ENCODE data around the gene CENPK. TPM values are rescaled to one million over a fixed set of nuclear protein-coding genes. Genes with fewer than 3 reads are reported as not detected.

The CENPK gene
- total RNA-seq, 1 donor from 2014 or later: 7.0 TPM

DNA sequence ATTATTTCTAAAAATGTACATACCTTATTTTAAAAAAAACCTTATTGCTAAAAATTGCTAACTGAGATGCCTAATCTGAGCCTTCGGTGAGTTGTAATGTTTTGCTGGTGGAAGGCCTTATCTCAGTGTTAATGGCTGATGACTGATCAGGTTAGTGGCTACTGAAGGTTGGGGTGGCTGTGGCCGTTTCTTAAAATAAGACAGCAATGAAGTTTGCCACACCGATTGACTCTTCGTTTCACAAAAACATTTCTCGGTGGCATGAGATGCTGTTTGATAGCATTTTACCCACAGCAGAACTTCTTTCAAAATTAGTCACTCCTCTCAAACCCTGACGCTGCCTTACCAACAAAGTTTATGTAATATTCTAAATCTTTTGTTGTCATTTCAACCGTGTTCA is 14.7 kb downstream of the CENPK start:
- TF ChIP-seq, protein P1, sequence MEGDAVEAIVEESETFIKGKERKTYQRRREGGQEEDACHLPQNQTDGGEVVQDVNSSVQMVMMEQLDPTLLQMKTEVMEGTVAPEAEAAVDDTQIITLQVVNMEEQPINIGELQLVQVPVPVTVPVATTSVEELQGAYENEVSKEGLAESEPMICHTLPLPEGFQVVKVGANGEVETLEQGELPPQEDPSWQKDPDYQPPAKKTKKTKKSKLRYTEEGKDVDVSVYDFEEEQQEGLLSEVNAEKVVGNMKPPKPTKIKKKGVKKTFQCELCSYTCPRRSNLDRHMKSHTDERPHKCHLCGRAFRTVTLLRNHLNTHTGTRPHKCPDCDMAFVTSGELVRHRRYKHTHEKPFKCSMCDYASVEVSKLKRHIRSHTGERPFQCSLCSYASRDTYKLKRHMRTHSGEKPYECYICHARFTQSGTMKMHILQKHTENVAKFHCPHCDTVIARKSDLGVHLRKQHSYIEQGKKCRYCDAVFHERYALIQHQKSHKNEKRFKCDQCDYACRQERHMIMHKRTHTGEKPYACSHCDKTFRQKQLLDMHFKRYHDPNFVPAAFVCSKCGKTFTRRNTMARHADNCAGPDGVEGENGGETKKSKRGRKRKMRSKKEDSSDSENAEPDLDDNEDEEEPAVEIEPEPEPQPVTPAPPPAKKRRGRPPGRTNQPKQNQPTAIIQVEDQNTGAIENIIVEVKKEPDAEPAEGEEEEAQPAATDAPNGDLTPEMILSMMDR (IDR thresholded peaks at IDR 0.05; ENCODE audit: insufficient read depth, low read depth, low read length): no peak
- TF ChIP-seq EZH2 (IDR thresholded peaks at IDR 0.05; ENCODE audit: insufficient read depth, low read length): no peak
- FAIRE-seq: no peak
- no peak overlapping the region for H3K4me3 Mint-ChIP-seq (ENCODE audit: unreplicated experiment)

DNA sequence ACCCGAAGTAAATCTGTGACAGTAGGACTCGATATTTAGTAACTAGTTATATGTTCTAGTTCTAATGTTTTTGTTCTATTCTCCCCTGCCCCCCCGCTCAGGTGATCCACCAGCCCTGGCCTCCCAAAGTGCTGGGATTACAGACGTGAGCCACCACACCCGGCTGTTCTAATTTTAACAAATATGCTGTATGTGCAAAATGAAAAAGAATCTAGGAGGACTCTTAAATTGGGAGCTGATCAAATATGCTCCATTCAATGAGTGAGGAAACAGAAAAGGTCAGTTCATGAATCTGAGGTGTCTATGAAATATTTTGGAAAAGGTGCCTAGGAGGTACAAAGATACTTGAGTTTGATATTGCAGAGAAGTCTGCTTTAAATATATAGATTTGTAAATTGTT is 16.8 kb downstream of the CENPK start:
- Mint-ChIP-seq H3K4me3 (ENCODE audit: unreplicated experiment) (no peak overlapping the region), H3K36me3 (ENCODE audit: low read depth, unreplicated experiment) (peaks cover 3% of the 10 kb centered on the region), H3K27ac (ENCODE audit: unreplicated experiment) (no peak overlapping the region), H3K27me3 (ENCODE audit: low read depth, unreplicated experiment) (no peaks in the 10 kb centered on the region), H3K4me1 (ENCODE audit: low read depth, unreplicated experiment) (no peaks in the 10 kb centered on the region), H3K9me3 (ENCODE audit: unreplicated experiment) (no peaks in the 10 kb centered on the region)
- Histone ChIP-seq H3K27me3 (ENCODE audit: insufficient read depth, low read length) (no peaks in the 10 kb centered on the region), H3K36me3 (ENCODE audit: insufficient read depth, low read length) (peaks cover 15% of the 10 kb centered on the region), H3K27ac (ENCODE audit: low read depth, low read length) (no peak overlapping the region), H3K4me2 (ENCODE audit: low read length) (no peak overlapping the region), H3K9me3 (ENCODE audit: insufficient read depth, low read depth, low read length) (no peaks in the 10 kb centered on the region), H3K4me3 (ENCODE audit: insufficient read depth, low read depth, low read length) (no peak overlapping the region), H3K79me2 (ENCODE audit: insufficient read depth, low read length) (no peaks in the 10 kb centered on the region), H3K9ac (ENCODE audit: low read length) (no peak overlapping the region), H4K20me1 (ENCODE audit: insufficient read depth, low read length) (no peaks in the 10 kb centered on the region), H3K4me1 (ENCODE audit: insufficient read depth, low read length) (no peaks in the 10 kb centered on the region), H2AFZ (ENCODE audit: low read depth, low read length) (no peak overlapping the region)
- no peak for TF ChIP-seq EZH2 (IDR thresholded peaks at IDR 0.05; ENCODE audit: insufficient read depth, low read length)
- TF ChIP-seq, protein P1 (IDR thresholded peaks at IDR 0.05; ENCODE audit: insufficient read depth, low read depth, low read length): no peak
- FAIRE-seq (no peak), DNase-seq (ENCODE audit: low read depth) (no peak)

More for the DNA sequence above, 14.7 kb downstream of the CENPK start:
- Histone ChIP-seq H3K79me2 (ENCODE audit: insufficient read depth, low read length) (no peaks in the 10 kb centered on the region), H3K4me3 (ENCODE audit: insufficient read depth, low read depth, low read length) (no peak overlapping the region), H3K27me3 (ENCODE audit: insufficient read depth, low read length) (no peaks in the 10 kb centered on the region), H3K9me3 (ENCODE audit: insufficient read depth, low read depth, low read length) (no peaks in the 10 kb centered on the region), H4K20me1 (ENCODE audit: insufficient read depth, low read length) (no peaks in the 10 kb centered on the region), H3K27ac (ENCODE audit: low read depth, low read length) (no peak overlapping the region), H3K36me3 (ENCODE audit: insufficient read depth, low read length) (peaks cover 15% of the 10 kb centered on the region), H3K9ac (ENCODE audit: low read length) (no peak overlapping the region), H3K4me2 (ENCODE audit: low read length) (no peak overlapping the region), H2AFZ (ENCODE audit: low read depth, low read length) (no peak overlapping the region), H3K4me1 (ENCODE audit: insufficient read depth, low read length) (no peaks in the 10 kb centered on the region)
- no peak for DNase-seq (ENCODE audit: low read depth)
- H3K27ac Mint-ChIP-seq (ENCODE audit: unreplicated experiment): no peak overlapping the region
- no peaks in the 10 kb centered on the region for H3K27me3 Mint-ChIP-seq (ENCODE audit: low read depth, unreplicated experiment)
- H3K36me3 Mint-ChIP-seq (ENCODE audit: low read depth, unreplicated experiment): peaks cover 3% of the 10 kb centered on the region
- H3K9me3 Mint-ChIP-seq (ENCODE audit: unreplicated experiment): no peaks in the 10 kb centered on the region
- no peaks in the 10 kb centered on the region for H3K4me1 Mint-ChIP-seq (ENCODE audit: low read depth, unreplicated experiment)

DNA sequence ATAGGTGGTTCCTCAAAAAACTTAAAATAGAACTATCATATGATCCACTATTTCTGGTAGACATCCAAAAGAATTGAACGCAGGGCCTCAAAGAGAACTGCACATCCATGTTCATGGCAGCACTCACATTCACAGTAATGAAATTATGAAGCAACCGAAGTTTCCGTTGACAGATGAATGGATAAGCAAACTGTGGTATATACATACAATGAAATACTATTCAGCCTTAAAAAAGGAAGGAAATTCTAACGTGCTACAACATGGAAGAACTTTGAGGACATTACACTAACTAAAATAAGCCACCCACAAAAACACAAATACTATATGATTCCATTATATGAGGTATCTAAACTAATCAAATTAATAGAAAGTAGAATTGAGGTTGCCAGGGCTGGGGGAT is 18.5 kb downstream of the CENPK start:
- Mint-ChIP-seq H3K4me3 (ENCODE audit: unreplicated experiment) (no peak overlapping the region), H3K27ac (ENCODE audit: unreplicated experiment) (no peak overlapping the region), H3K4me1 (ENCODE audit: low read depth, unreplicated experiment) (no peaks in the 10 kb centered on the region), H3K9me3 (ENCODE audit: unreplicated experiment) (no peaks in the 10 kb centered on the region), H3K27me3 (ENCODE audit: low read depth, unreplicated experiment) (no peaks in the 10 kb centered on the region), H3K36me3 (ENCODE audit: low read depth, unreplicated experiment) (peaks cover 3% of the 10 kb centered on the region)
- Histone ChIP-seq H3K9ac (ENCODE audit: low read length) (no peak overlapping the region), H3K27me3 (ENCODE audit: insufficient read depth, low read length) (no peaks in the 10 kb centered on the region), H3K27ac (ENCODE audit: low read depth, low read length) (no peak overlapping the region), H4K20me1 (ENCODE audit: insufficient read depth, low read length) (no peaks in the 10 kb centered on the region), H3K9me3 (ENCODE audit: insufficient read depth, low read depth, low read length) (no peaks in the 10 kb centered on the region), H3K4me2 (ENCODE audit: low read length) (no peak overlapping the region), H3K36me3 (ENCODE audit: insufficient read depth, low read length) (peaks cover 13% of the 10 kb centered on the region), H3K4me3 (ENCODE audit: insufficient read depth, low read depth, low read length) (no peak overlapping the region), H3K4me1 (ENCODE audit: insufficient read depth, low read length) (no peaks in the 10 kb centered on the region), H2AFZ (ENCODE audit: low read depth, low read length) (no peak overlapping the region), H3K79me2 (ENCODE audit: insufficient read depth, low read length) (no peaks in the 10 kb centered on the region)
- FAIRE-seq (no peak), DNase-seq (ENCODE audit: low read depth) (no peak)
- TF ChIP-seq EZH2 (IDR thresholded peaks at IDR 0.05; ENCODE audit: insufficient read depth, low read length): no peak
- TF ChIP-seq, protein P1 (IDR thresholded peaks at IDR 0.05; ENCODE audit: insufficient read depth, low read depth, low read length): no peak
